DND-41 (cell line): Measurements from ENCODE around the gene CSRNP3.

Experiments used
- CTCF ChIP-seq: IDR thresholded peaks from 2 replicates; pipeline ENCODE4 v1.5.1; 2012; ENCODE audit warnings: borderline replicate concordance, low read length, moderate library complexity, mild to moderate bottlenecking; ENCODE audit not compliant: poor library complexity, severe bottlenecking; ENCODE audit errors: extremely low read depth
- EZH2 ChIP-seq: IDR thresholded peaks from 3 replicates; pipeline ENCODE4 v1.6.1; 2012; ENCODE audit warnings: borderline replicate concordance, low read depth, mild to moderate bottlenecking, moderate library complexity, low read length, inconsistent platforms; ENCODE audit not compliant: severe bottlenecking

GRCh38 chr2:165513479-165513878 lies 44.0 kb downstream of the CSRNP3 start:
- TF ChIP-seq CTCF (no peak), EZH2 (no peak)
